ENCODE measurements around the gene PATL1.

PATL1 gene

GRCh38 chr11:59615637-59616395 lies 53.0 kb downstream of the PATL1 start, which contains the start of gene OSBP:
TSS of gene OSBP (minus strand) at chr11:59615774. CDS start at chr11:59615664, 110 bp downstream.
- in situ Hi-C loops (cut with MboI; ENCODE audit: low sequenced_read_pairs), result no loop called here

GRCh38 chr11:59615120-59615636 lies 53.7 kb downstream of the PATL1 start:
- in situ Hi-C loops (cut with MboI; ENCODE audit: low sequenced_read_pairs), result no loop called here

GRCh38 chr11:59614277-59615119 lies 54.3 kb downstream of the PATL1 start:
- in situ Hi-C loops (cut with MboI; ENCODE audit: low sequenced_read_pairs), result no loop called here

- in situ Hi-C loops (cut with MboI; ENCODE audit: low sequenced_read_pairs), result no loop called here
Observed at GRCh38 chr11:59611570-59612565, 57.0 kb downstream of the PATL1 start.

- in situ Hi-C loops (cut with MboI; ENCODE audit: low sequenced_read_pairs), result no loop called here
Observed at GRCh38 chr11:59610289-59610688, 58.5 kb downstream of the PATL1 start.

GRCh38 chr11:59607703-59608454 lies 61.0 kb downstream of the PATL1 start:
- in situ Hi-C loops (cut with MboI; ENCODE audit: low sequenced_read_pairs), result no loop called here

- in situ Hi-C loops (cut with MboI; ENCODE audit: low sequenced_read_pairs), result no loop called here
Observed at GRCh38 chr11:59602432-59602831, 66.4 kb downstream of the PATL1 start.

- in situ Hi-C loops (cut with MboI; ENCODE audit: low sequenced_read_pairs), result no loop called here
Observed at GRCh38 chr11:59601788-59602187, 67.0 kb downstream of the PATL1 start.

GRCh38 chr11:59600636-59601035 lies 68.2 kb downstream of the PATL1 start:
- in situ Hi-C loops (cut with MboI; ENCODE audit: low sequenced_read_pairs), result no loop called here

- in situ Hi-C loops (cut with MboI; ENCODE audit: low sequenced_read_pairs), result no loop called here
Observed at GRCh38 chr11:59600234-59600633, 68.6 kb downstream of the PATL1 start.

GRCh38 chr11:59598961-59599360 lies 69.9 kb downstream of the PATL1 start:
- in situ Hi-C loops (cut with MboI; ENCODE audit: low sequenced_read_pairs), result no loop called here
